Measurements from ENCODE around the gene EIF3J.

The EIF3J gene

GRCh38 chr15:44573386-44573785 lies 36.4 kb downstream of the EIF3J start:
- Histone ChIP-seq H3K9me3 (ENCODE audit: insufficient read depth, low read depth, low read length) (no peaks in the 10 kb centered on the region), H3K36me3 (ENCODE audit: insufficient read depth, low read depth, low read length) (peaks cover 15% of the 10 kb centered on the region), H3K4me3 (ENCODE audit: low read length) (no peak overlapping the region), H3K27me3 (ENCODE audit: insufficient read depth, low read length) (no peaks in the 10 kb centered on the region), H3K4me1 (ENCODE audit: insufficient read depth, low read length) (no peaks in the 10 kb centered on the region), H3K9ac (ENCODE audit: low read depth, low read length) (no peak overlapping the region), H3K27ac (ENCODE audit: low read length) (no peak overlapping the region)

DNA sequence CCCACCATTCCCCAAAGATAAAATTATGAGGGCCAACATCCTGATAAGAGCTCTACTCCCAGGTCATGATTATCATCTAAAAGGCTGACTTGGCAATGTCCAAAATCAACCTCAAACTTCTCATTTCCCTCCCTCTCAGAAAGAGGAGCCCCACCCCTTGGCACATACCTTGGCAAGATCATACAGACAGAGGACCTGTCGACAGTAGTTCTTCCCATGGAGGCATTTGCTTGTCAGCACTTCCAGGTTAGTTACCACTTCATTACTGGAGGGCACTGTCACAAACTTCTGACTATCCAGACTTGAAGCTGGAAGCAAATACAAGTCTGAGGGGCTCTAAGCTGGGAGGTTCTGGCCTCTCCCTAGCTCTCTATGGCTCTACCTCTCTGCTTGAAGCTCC lies 37.8 kb downstream of the EIF3J start:
- Histone ChIP-seq H3K9ac (ENCODE audit: low read depth, low read length) (no peak overlapping the region), H3K9me3 (ENCODE audit: insufficient read depth, low read depth, low read length) (no peaks in the 10 kb centered on the region), H3K4me3 (ENCODE audit: low read length) (no peak overlapping the region), H3K27me3 (ENCODE audit: insufficient read depth, low read length) (no peaks in the 10 kb centered on the region), H3K4me1 (ENCODE audit: insufficient read depth, low read length) (no peaks in the 10 kb centered on the region), H3K27ac (ENCODE audit: low read length) (no peak overlapping the region), H3K36me3 (ENCODE audit: insufficient read depth, low read depth, low read length) (peaks cover 13% of the 10 kb centered on the region)

DNA sequence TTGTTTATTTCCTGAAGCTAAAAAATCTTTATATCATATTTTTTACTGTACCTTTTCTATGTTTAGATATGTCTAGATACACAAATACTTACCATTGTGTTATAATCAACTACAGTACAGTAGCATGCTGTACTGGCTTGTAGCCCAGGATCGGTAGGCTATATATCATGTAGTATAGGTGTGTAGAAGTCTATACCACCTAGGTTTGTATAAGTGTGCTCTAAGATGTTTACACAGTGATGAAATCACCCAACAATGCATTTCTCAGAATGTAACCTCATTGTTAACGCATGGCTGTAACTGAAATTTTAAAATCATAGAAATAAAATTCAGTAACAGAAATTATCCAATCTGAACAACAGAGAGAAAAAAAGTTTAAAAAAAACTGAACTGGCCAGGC lies 43.2 kb downstream of the EIF3J start:
- Histone ChIP-seq H3K27me3 (ENCODE audit: insufficient read depth, low read length) (no peaks in the 10 kb centered on the region), H3K9me3 (ENCODE audit: insufficient read depth, low read depth, low read length) (no peaks in the 10 kb centered on the region), H3K4me1 (ENCODE audit: insufficient read depth, low read length) (no peaks in the 10 kb centered on the region), H3K9ac (ENCODE audit: low read depth, low read length) (no peak overlapping the region), H3K4me3 (ENCODE audit: low read length) (no peak overlapping the region), H3K27ac (ENCODE audit: low read length) (no peak overlapping the region), H3K36me3 (ENCODE audit: insufficient read depth, low read depth, low read length) (peaks cover 41% of the 10 kb centered on the region)

- peaks cover 78% of the 10 kb centered on the region for H3K36me3 ChIP-seq (ENCODE audit: insufficient read depth, low read depth, low read length)
- H3K27ac ChIP-seq (ENCODE audit: low read length) = no peak overlapping the region
- no peaks in the 10 kb centered on the region for H3K27me3 ChIP-seq (ENCODE audit: insufficient read depth, low read length)
These were observed 47.3 kb downstream of the EIF3J start for GRCh38 chr15:44584162-44584749.

DNA sequence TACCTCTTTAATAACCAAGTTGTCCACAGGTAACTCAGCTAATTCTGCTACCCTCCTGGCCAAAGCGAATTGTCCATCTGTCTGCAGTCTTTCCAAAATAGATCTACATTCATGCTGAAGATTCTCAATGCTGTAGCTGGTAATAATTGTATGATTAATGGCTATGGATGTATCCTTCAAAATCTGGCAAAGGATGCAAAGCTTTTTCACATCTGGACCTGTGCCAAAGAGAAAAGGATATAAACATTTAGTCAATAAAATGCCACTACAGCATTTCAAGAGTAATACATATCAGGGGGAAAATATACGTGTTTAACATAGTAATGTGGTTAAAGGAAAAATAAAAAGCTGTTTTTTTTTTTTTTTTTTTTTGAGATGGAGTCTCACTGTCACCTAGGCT lies 48.7 kb downstream of the EIF3J start:
- Histone ChIP-seq H3K27me3 (ENCODE audit: insufficient read depth, low read length) (no peaks in the 10 kb centered on the region), H3K9me3 (ENCODE audit: insufficient read depth, low read depth, low read length) (no peaks in the 10 kb centered on the region), H3K9ac (ENCODE audit: low read depth, low read length) (no peak overlapping the region), H3K27ac (ENCODE audit: low read length) (no peak overlapping the region), H3K4me3 (ENCODE audit: low read length) (no peak overlapping the region), H3K36me3 (ENCODE audit: insufficient read depth, low read depth, low read length) (peaks cover 90% of the 10 kb centered on the region), H3K4me1 (ENCODE audit: insufficient read depth, low read length) (no peaks in the 10 kb centered on the region)

More at GRCh38 chr15:44584162-44584749, 47.3 kb downstream of the EIF3J start:
- Histone ChIP-seq H3K4me1 (ENCODE audit: insufficient read depth, low read length) (no peaks in the 10 kb centered on the region), H3K9ac (ENCODE audit: low read depth, low read length) (no peak overlapping the region), H3K4me3 (ENCODE audit: low read length) (no peak overlapping the region), H3K9me3 (ENCODE audit: insufficient read depth, low read depth, low read length) (no peaks in the 10 kb centered on the region)

DNA sequence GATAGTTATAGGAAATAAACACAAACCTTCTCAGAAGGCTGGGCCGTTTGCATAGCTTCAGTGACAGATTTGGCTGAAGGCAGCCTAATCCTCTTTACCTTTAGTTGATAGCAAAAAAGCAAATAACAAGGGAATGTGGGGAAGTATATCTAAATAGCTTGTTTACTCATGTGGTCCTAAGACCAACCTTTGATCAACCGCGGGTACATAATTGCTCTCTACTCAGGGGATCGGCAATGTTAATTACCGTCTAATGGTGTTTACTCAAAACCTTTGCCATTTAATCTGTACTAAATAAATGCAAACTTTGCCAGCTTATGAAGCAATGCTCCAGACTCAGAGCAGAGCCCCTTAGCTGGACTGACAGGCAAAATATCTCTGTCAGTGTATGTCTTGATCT lies 51.6 kb downstream of the EIF3J start:
- no peak overlapping the region for H3K27ac ChIP-seq (ENCODE audit: low read length)
- no peaks in the 10 kb centered on the region for H3K27me3 ChIP-seq (ENCODE audit: insufficient read depth, low read length)
- peaks cover 87% of the 10 kb centered on the region for H3K36me3 ChIP-seq (ENCODE audit: insufficient read depth, low read depth, low read length)
- no peaks in the 10 kb centered on the region for H3K9me3 ChIP-seq (ENCODE audit: insufficient read depth, low read depth, low read length)
- no peak overlapping the region for H3K4me3 ChIP-seq (ENCODE audit: low read length)
- H3K9ac ChIP-seq (ENCODE audit: low read depth, low read length) = no peak overlapping the region
- no peaks in the 10 kb centered on the region for H3K4me1 ChIP-seq (ENCODE audit: insufficient read depth, low read length)

DNA sequence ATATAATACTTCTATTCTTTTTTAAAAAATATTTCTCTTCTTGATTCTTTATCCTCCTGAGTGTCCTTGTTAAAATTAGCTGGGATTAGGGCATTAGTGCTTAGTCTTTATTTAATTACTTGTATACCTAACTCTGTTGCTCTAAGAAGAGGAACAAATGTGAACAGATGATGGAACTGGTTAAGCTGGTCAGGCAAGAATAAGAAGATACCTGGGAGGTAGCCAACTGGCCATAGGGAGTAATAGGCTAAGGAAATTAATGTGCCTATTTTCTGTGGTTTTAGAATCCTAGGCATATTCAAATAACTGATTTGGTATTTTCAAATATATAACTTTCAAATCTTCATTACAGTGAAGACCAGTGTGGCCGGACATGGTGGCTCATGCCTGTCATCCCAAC lies 54.4 kb downstream of the EIF3J start:
- H3K9me3 ChIP-seq (ENCODE audit: insufficient read depth, low read depth, low read length) = no peaks in the 10 kb centered on the region
- no peaks in the 10 kb centered on the region for H3K4me1 ChIP-seq (ENCODE audit: insufficient read depth, low read length)
- H3K27ac ChIP-seq (ENCODE audit: low read length) = no peak overlapping the region
- H3K4me3 ChIP-seq (ENCODE audit: low read length) = no peak overlapping the region
- H3K9ac ChIP-seq (ENCODE audit: low read depth, low read length) = no peak overlapping the region
- peaks cover 88% of the 10 kb centered on the region for H3K36me3 ChIP-seq (ENCODE audit: insufficient read depth, low read depth, low read length)
- H3K27me3 ChIP-seq (ENCODE audit: insufficient read depth, low read length) = no peaks in the 10 kb centered on the region

DNA sequence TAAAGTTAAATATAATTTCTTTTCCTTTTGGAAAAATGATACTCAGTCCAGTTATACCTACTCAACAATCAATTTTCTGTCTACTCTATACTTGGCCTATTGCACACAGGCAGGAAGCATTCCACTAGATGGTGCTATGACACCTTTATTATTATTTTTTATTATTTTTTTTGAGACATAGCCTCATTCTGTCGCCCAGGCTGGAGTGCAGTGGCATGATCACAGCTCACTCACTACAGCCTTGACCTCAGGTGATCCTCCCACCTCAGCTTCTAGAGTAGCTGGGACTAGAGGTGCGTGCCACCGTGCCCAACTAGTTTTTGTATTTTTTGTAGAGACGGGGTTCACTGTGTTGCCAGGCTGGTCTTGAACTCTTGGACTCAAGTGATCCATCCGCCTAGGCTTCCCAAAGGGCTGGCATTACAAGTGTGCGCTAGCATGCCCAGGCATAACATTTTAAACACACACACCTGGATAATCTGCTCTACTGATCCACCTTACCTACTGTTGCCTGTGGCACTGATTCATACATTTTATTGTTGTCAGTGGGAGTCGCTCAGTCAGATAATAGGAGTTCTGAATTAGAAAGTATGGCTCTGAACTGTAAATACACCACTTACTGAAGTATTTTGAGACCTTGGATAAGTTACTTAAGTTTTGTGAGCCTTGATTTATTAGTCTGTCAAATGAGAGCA lies 56.2 kb downstream of the EIF3J start:
- Histone ChIP-seq H3K9ac (ENCODE audit: low read depth, low read length) (no peak overlapping the region), H3K36me3 (ENCODE audit: insufficient read depth, low read depth, low read length) (peaks cover 86% of the 10 kb centered on the region), H3K27ac (ENCODE audit: low read length) (no peak overlapping the region), H3K4me3 (ENCODE audit: low read length) (no peak overlapping the region), H3K27me3 (ENCODE audit: insufficient read depth, low read length) (no peaks in the 10 kb centered on the region), H3K4me1 (ENCODE audit: insufficient read depth, low read length) (no peaks in the 10 kb centered on the region), H3K9me3 (ENCODE audit: insufficient read depth, low read depth, low read length) (no peaks in the 10 kb centered on the region)

DNA sequence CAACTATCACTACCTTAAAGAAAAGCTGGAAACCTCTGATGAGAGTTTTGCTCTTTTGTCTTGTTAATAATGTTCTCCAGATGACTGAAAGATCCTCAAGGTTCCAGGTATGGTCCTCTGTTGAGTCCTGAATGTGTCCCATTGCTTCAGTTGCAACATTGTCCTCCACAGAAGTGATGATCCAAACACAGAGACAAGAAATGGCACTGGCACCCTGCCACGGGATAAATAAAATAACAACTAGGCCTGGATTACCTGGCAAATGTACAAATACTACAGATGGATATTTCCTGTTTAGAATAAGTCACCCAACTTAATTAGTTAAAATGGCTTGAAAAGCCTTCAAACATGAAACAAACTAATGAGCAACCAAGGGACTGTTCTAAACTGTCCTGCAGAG lies 58.3 kb downstream of the EIF3J start:
- H3K9me3 ChIP-seq (ENCODE audit: insufficient read depth, low read depth, low read length) = no peaks in the 10 kb centered on the region
- H3K27me3 ChIP-seq (ENCODE audit: insufficient read depth, low read length) = no peaks in the 10 kb centered on the region
- H3K4me1 ChIP-seq (ENCODE audit: insufficient read depth, low read length) = no peaks in the 10 kb centered on the region
- peaks cover 73% of the 10 kb centered on the region for H3K36me3 ChIP-seq (ENCODE audit: insufficient read depth, low read depth, low read length)
- no peak overlapping the region for H3K27ac ChIP-seq (ENCODE audit: low read length)
- H3K4me3 ChIP-seq (ENCODE audit: low read length) = no peak overlapping the region
- no peak overlapping the region for H3K9ac ChIP-seq (ENCODE audit: low read depth, low read length)

DNA sequence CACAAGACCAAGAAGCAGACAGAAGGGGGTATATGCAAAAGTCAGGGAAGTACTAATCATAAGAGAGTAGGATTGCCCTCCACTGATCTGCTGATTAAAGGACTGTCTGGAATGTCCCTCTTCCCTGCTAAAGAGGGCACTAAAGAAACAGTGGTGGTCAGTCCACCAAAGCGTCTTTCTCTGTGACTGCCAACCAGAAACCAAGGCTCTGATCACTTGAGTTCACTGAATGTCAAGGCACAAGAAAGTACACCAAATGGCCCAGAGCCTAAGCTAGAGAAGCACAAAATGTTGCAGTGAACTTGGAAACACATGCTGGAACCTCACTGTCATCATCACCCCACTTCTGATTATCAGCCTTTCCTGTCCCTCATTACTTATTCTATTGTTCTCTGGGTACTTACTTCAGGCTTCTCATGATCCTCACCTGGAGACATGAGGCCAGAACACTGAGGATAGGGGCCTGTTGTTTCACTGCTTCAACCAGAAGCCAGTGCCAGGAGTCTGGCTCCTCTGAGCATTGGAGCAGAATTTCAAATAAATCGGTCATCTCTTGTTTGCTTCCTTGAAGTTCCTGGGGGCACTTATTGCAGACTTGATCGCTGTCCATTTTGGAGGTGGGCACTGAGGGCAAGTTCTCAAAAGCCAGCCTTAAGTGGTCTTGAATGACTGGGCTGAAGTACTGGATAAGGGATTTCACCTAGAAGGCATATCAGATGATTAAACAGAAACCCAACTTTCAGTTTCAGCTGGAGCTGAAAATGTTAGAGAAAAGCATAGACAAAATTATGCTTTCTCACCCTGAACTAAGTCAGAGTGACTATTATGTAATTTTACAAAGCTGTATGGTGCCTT lies 58.9 kb downstream of the EIF3J start:
- no peaks in the 10 kb centered on the region for H3K4me1 ChIP-seq (ENCODE audit: insufficient read depth, low read length)
- H3K9ac ChIP-seq (ENCODE audit: low read depth, low read length) = no peak overlapping the region
- peaks cover 67% of the 10 kb centered on the region for H3K36me3 ChIP-seq (ENCODE audit: insufficient read depth, low read depth, low read length)
- H3K27ac ChIP-seq (ENCODE audit: low read length) = no peak overlapping the region
- no peak overlapping the region for H3K4me3 ChIP-seq (ENCODE audit: low read length)
- H3K9me3 ChIP-seq (ENCODE audit: insufficient read depth, low read depth, low read length) = no peaks in the 10 kb centered on the region
- H3K27me3 ChIP-seq (ENCODE audit: insufficient read depth, low read length) = no peaks in the 10 kb centered on the region

- H3K27ac ChIP-seq (ENCODE audit: low read length) = no peak overlapping the region
- no peak overlapping the region for H3K4me3 ChIP-seq (ENCODE audit: low read length)
- no peaks in the 10 kb centered on the region for H3K9me3 ChIP-seq (ENCODE audit: insufficient read depth, low read depth, low read length)
- H3K36me3 ChIP-seq (ENCODE audit: insufficient read depth, low read depth, low read length) = peaks cover 60% of the 10 kb centered on the region
- H3K4me1 ChIP-seq (ENCODE audit: insufficient read depth, low read length) = no peaks in the 10 kb centered on the region
- H3K27me3 ChIP-seq (ENCODE audit: insufficient read depth, low read length) = no peaks in the 10 kb centered on the region
- no peak overlapping the region for H3K9ac ChIP-seq (ENCODE audit: low read depth, low read length)
These were observed 59.6 kb downstream of the EIF3J start for GRCh38 chr15:44596511-44597010.
